Ovary (tissue), 3 donors: Measurements from ENCODE around the gene PTPRN2.

Experiments
- POLR2A ChIP-seq: fragments of 450-650 bp; IDR thresholded peaks from one replicate; pipeline ENCODE4 v1.6.1; 2017; ENCODE audit warnings: antibody characterized with exemption, mild to moderate bottlenecking, moderate library complexity
- TF ChIP-seq, protein P1 (sequence below), 3 donors: fragments of 450-650 bp in 2 of 3; fragments of 200-600 bp in 1 of 3; IDR thresholded peaks; one replicate each; pipeline versions ENCODE4 v1.5.1 to v1.8.0; 2016 to 2022; ENCODE audit warnings: antibody characterized with exemption in 3 of 3, mild to moderate bottlenecking in 1 of 3
- donor health status: DM: no; HTN: no; CAD: no.

DNA sequence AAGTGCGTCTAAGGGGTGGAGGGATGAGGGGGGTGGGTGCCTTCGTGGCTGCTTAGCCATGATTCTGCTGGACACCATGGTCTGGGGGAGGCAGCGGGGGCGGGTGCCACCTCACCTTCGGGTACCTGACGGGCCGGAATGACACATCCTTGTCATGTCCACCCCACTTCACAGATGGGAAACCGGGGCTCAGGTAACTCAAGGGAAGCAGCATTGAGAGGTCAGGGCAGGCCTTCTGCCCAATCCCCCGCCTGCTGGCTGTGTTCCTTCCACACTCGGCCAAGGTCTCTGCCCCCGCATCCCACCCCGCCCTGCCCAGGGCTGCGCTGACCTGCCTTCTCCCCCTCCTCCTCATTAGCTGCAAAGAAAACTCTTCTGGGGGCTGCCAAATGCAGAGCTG, 598.0 kb downstream of the PTPRN2 start:
- TF ChIP-seq POLR2A: no peak
- TF ChIP-seq, protein P1, sequence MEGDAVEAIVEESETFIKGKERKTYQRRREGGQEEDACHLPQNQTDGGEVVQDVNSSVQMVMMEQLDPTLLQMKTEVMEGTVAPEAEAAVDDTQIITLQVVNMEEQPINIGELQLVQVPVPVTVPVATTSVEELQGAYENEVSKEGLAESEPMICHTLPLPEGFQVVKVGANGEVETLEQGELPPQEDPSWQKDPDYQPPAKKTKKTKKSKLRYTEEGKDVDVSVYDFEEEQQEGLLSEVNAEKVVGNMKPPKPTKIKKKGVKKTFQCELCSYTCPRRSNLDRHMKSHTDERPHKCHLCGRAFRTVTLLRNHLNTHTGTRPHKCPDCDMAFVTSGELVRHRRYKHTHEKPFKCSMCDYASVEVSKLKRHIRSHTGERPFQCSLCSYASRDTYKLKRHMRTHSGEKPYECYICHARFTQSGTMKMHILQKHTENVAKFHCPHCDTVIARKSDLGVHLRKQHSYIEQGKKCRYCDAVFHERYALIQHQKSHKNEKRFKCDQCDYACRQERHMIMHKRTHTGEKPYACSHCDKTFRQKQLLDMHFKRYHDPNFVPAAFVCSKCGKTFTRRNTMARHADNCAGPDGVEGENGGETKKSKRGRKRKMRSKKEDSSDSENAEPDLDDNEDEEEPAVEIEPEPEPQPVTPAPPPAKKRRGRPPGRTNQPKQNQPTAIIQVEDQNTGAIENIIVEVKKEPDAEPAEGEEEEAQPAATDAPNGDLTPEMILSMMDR (IDR thresholded peaks at IDR 0.05): no peak
